Measurements from ENCODE around the gene KMT2B.

The KMT2B gene

DNA sequence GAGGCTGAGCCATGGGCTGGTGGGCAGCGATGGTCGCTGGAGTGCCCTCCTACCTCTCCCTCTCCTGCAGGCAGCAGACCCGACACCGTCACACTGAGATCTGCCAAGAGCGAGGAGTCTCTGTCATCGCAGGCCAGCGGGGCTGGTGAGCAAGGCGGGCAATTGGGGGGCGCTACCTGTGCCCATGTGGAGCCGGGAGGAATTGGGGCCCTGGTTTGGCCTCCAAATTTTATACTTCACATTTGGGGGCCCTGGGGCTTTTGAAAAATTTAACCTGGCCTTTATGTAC is 67.5 kb downstream of the KMT2B start:
- no peak overlapping the region for H3K4me3 ChIP-seq (ENCODE audit: low read length)
- no peaks in the 10 kb centered on the region for H3K36me3 ChIP-seq (ENCODE audit: control insufficient read depth, insufficient read depth, low read length)
- H3K9ac ChIP-seq (ENCODE audit: low read length), result no peak overlapping the region
- H3K9me3 ChIP-seq (ENCODE audit: control insufficient read depth, low read length), result no peaks in the 10 kb centered on the region
- no peaks in the 10 kb centered on the region for H3K27me3 ChIP-seq (ENCODE audit: control insufficient read depth, insufficient read depth, low read length)
- H3K4me1 ChIP-seq (ENCODE audit: control insufficient read depth, insufficient read depth, low read length), result no peaks in the 10 kb centered on the region

DNA sequence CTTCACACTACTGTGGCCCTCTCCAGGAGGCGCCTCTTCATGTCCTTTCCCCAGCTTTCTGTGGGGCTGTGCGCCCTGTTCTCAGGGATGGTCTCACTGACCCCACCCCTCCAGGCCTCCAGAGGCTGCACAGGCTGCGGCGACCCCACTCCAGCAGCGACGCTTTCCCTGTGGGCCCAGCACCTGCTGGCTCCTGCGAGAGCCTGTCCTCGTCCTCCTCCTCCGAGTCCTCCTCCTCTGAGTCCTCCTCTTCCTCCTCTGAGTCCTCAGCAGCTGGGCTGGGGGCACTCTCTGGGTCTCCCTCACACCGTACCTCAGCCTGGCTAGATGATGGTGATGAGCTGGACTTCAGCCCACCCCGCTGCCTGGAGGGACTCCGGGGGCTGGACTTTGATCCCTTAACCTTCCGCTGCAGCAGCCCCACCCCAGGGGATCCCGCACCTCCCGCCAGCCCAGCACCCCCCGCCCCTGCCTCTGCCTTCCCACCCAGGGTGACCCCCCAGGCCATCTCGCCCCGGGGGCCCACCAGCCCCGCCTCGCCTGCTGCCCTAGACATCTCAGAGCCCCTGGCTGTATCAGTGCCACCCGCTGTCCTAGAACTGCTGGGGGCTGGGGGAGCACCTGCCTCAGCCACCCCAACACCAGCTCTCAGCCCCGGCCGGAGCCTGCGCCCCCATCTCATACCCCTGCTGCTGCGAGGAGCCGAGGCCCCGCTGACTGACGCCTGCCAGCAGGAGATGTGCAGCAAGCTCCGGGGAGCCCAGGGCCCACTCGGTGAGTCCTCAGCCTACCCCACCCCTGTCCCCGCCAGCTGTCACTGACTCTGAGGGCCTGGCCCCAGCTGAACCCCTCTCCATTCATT is 68.7 kb downstream of the KMT2B start:
- no peaks in the 10 kb centered on the region for H3K36me3 ChIP-seq (ENCODE audit: control insufficient read depth, insufficient read depth, low read length)
- no peaks in the 10 kb centered on the region for H3K27me3 ChIP-seq (ENCODE audit: control insufficient read depth, insufficient read depth, low read length)
- H3K9ac ChIP-seq (ENCODE audit: low read length), result no peak overlapping the region
- H3K4me3 ChIP-seq (ENCODE audit: low read length), result no peak overlapping the region
- H3K9me3 ChIP-seq (ENCODE audit: control insufficient read depth, low read length), result no peaks in the 10 kb centered on the region
- peaks cover 1% of the 10 kb centered on the region for H3K4me1 ChIP-seq (ENCODE audit: control insufficient read depth, insufficient read depth, low read length)

DNA sequence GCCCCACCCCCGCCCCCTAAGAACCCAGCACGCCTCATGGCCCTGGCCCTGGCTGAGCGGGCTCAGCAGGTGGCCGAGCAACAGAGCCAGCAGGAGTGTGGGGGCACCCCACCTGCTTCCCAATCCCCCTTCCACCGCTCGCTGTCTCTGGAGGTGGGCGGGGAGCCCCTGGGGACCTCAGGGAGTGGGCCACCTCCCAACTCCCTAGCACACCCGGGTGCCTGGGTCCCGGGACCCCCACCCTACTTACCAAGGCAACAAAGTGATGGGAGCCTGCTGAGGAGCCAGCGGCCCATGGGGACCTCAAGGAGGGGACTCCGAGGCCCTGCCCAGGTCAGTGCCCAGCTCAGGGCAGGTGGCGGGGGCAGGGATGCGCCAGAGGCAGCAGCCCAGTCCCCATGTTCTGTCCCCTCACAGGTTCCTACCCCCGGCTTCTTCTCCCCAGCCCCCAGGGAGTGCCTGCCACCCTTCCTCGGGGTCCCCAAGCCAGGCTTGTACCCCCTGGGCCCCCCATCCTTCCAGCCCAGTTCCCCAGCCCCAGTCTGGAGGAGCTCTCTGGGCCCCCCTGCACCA is 69.5 kb downstream of the KMT2B start:
- Histone ChIP-seq H3K27me3 (ENCODE audit: control insufficient read depth, insufficient read depth, low read length) (no peaks in the 10 kb centered on the region), H3K4me1 (ENCODE audit: control insufficient read depth, insufficient read depth, low read length) (peaks cover 8% of the 10 kb centered on the region), H3K4me3 (ENCODE audit: low read length) (no peak overlapping the region), H3K9me3 (ENCODE audit: control insufficient read depth, low read length) (no peaks in the 10 kb centered on the region), H3K9ac (ENCODE audit: low read length) (no peak overlapping the region), H3K36me3 (ENCODE audit: control insufficient read depth, insufficient read depth, low read length) (no peaks in the 10 kb centered on the region)
